Raji (cell line): ENCODE results near the gene SHROOM3.

Experiments used
- POLR2A ChIP-seq: IDR thresholded peaks from 2 replicates; pipeline ENCODE4 v1.6.1; 2011; ENCODE audit warnings: low read depth, low read length, control low read depth; ENCODE audit not compliant: insufficient read depth

The SHROOM3 gene

GRCh38 chr4:76538296-76538695 lies 103.3 kb downstream of the SHROOM3 start:
- TF ChIP-seq POLR2A = no peak

GRCh38 chr4:76539979-76540378 lies 105.0 kb downstream of the SHROOM3 start:
- no peak for TF ChIP-seq POLR2A

- TF ChIP-seq POLR2A = no peak
Observed at GRCh38 chr4:76540486-76540885, 105.5 kb downstream of the SHROOM3 start.

GRCh38 chr4:76543378-76543777 lies 108.3 kb downstream of the SHROOM3 start:
- TF ChIP-seq POLR2A = no peak

GRCh38 chr4:76544725-76545124 lies 109.7 kb downstream of the SHROOM3 start:
- TF ChIP-seq POLR2A = no peak

GRCh38 chr4:76545226-76545884 lies 110.3 kb downstream of the SHROOM3 start:
- TF ChIP-seq POLR2A = no peak

- TF ChIP-seq POLR2A = no peak
Observed at GRCh38 chr4:76546327-76546726, 111.3 kb downstream of the SHROOM3 start.

GRCh38 chr4:76546759-76547742 lies 112.0 kb downstream of the SHROOM3 start:
- TF ChIP-seq POLR2A = no peak

GRCh38 chr4:76548704-76549103 lies 113.7 kb downstream of the SHROOM3 start:
- no peak for TF ChIP-seq POLR2A

- no peak for TF ChIP-seq POLR2A
Observed at GRCh38 chr4:76549765-76550164, 114.7 kb downstream of the SHROOM3 start.

GRCh38 chr4:76550966-76551780 lies 116.1 kb downstream of the SHROOM3 start:
- no peak for TF ChIP-seq POLR2A

- TF ChIP-seq POLR2A = no peak
Observed at GRCh38 chr4:76554630-76555029, 119.6 kb downstream of the SHROOM3 start.

GRCh38 chr4:76556452-76556851 lies 121.4 kb downstream of the SHROOM3 start:
- no peak for TF ChIP-seq POLR2A

- TF ChIP-seq POLR2A = no peak
Observed at GRCh38 chr4:76558396-76559235, 123.6 kb downstream of the SHROOM3 start.
